Glutamatergic neuron (in vitro differentiated cells): Measurements from ENCODE around the gene FAXDC2. TPM values are rescaled to one million over a fixed set of nuclear protein-coding genes. Genes with fewer than 3 reads are reported as not detected.

Experiments
- DNase-seq: peaks from one replicate; pipeline ENCODE4 v3.0.0; 2022
- H3K27ac Mint-ChIP-seq: one replicate; pipeline ENCODE4 v1.8.0; 2020; ENCODE audit warnings: mild to moderate bottlenecking, mixed read lengths, inconsistent platforms; ENCODE audit not compliant: unreplicated experiment
- H3K27me3 Mint-ChIP-seq: one replicate; pipeline ENCODE4 v1.8.0; 2020; ENCODE audit warnings: mild to moderate bottlenecking, moderate library complexity, mixed read lengths, inconsistent platforms; ENCODE audit not compliant: unreplicated experiment
- H3K36me3 Mint-ChIP-seq: one replicate; pipeline ENCODE4 v1.8.0; 2020; ENCODE audit warnings: mild to moderate bottlenecking, mixed read lengths, inconsistent platforms; ENCODE audit not compliant: unreplicated experiment
- H3K4me1 Mint-ChIP-seq: one replicate; pipeline ENCODE4 v1.8.0; 2020; ENCODE audit warnings: mild to moderate bottlenecking, low read depth, mixed read lengths, inconsistent platforms; ENCODE audit not compliant: unreplicated experiment
- H3K4me3 Mint-ChIP-seq: one replicate; pipeline ENCODE4 v1.8.0; 2020; ENCODE audit warnings: mild to moderate bottlenecking, mixed read lengths, inconsistent platforms; ENCODE audit not compliant: unreplicated experiment
- H3K9me3 Mint-ChIP-seq: one replicate; pipeline ENCODE4 v1.8.0; 2020; ENCODE audit warnings: mild to moderate bottlenecking, moderate library complexity, mixed read lengths, inconsistent platforms; ENCODE audit not compliant: unreplicated experiment
- CTCF ChIP-seq: fragments of 200-600 bp; sonication (generic); IDR thresholded peaks from one replicate; pipeline ENCODE4 v1.5.0; 2021; ENCODE audit not compliant: partially characterized antibody, unreplicated experiment
- total RNA-seq: library from RNA; stranded (reverse); fragmentation: NEBNext Ultra II Directional; extraction: Animal tissue kit (Norgen Biotek cat#: 25700); gene quantifications from one replicate; pipeline ENCODE4 v1.2.1, GENCODE V29; 2021; ENCODE audit not compliant: unreplicated experiment

The FAXDC2 gene
- total RNA-seq, 1 donor from 2014 or later = 0.66 TPM

GRCh38 chr5:154868702-154869101, 18.3 kb upstream of the FAXDC2 start:
- H3K4me3 Mint-ChIP-seq = no peak overlapping the region
- no peak for TF ChIP-seq CTCF
- H3K4me1 Mint-ChIP-seq = peaks cover 5% of the 10 kb centered on the region
- H3K27me3 Mint-ChIP-seq = no peaks in the 10 kb centered on the region
- DNase-seq = peak; percentile 42
- peaks cover 2% of the 10 kb centered on the region for H3K36me3 Mint-ChIP-seq
- H3K9me3 Mint-ChIP-seq = peaks cover 5% of the 10 kb centered on the region
- peak overlapping the region; percentile 48 for H3K27ac Mint-ChIP-seq

- no peak overlapping the region for H3K4me3 Mint-ChIP-seq
Observed at GRCh38 chr5:154866841-154867240, 16.4 kb upstream of the FAXDC2 start.

GRCh38 chr5:154865466-154866184, 15.2 kb upstream of the FAXDC2 start:
- H3K36me3 Mint-ChIP-seq = no peaks in the 10 kb centered on the region
- no peak for DNase-seq
- no peak for TF ChIP-seq CTCF
- no peak overlapping the region for H3K27ac Mint-ChIP-seq
- no peaks in the 10 kb centered on the region for H3K27me3 Mint-ChIP-seq
- H3K4me3 Mint-ChIP-seq = no peak overlapping the region
- H3K9me3 Mint-ChIP-seq = peaks cover 5% of the 10 kb centered on the region
- H3K4me1 Mint-ChIP-seq = peaks cover 7% of the 10 kb centered on the region

More at GRCh38 chr5:154866841-154867240, 16.4 kb upstream of the FAXDC2 start:
- Mint-ChIP-seq H3K4me1 (peaks cover 7% of the 10 kb centered on the region), H3K36me3 (no peaks in the 10 kb centered on the region), H3K27ac (no peak overlapping the region), H3K27me3 (no peaks in the 10 kb centered on the region), H3K9me3 (peaks cover 5% of the 10 kb centered on the region)
- no peak for DNase-seq
- TF ChIP-seq CTCF = no peak

- Mint-ChIP-seq H3K27me3 (peaks cover 4% of the 10 kb centered on the region), H3K36me3 (no peaks in the 10 kb centered on the region), H3K27ac (no peak overlapping the region), H3K4me1 (peaks cover 15% of the 10 kb centered on the region), H3K9me3 (peaks cover under 1% of the 10 kb centered on the region), H3K4me3 (no peak overlapping the region)
- no peak for DNase-seq
- TF ChIP-seq CTCF = no peak
Observed at GRCh38 chr5:154863291-154864080, 13.1 kb upstream of the FAXDC2 start.

- Mint-ChIP-seq H3K36me3 (no peaks in the 10 kb centered on the region), H3K27ac (no peak overlapping the region), H3K4me3 (no peak overlapping the region), H3K27me3 (peaks cover 5% of the 10 kb centered on the region), H3K9me3 (peaks cover 3% of the 10 kb centered on the region), H3K4me1 (peaks cover 15% of the 10 kb centered on the region)
- TF ChIP-seq CTCF = no peak
- no peak for DNase-seq
Observed at GRCh38 chr5:154862766-154863165, 12.4 kb upstream of the FAXDC2 start.
